HG02798 (cell line): Measurements from ENCODE around the gene COL7A1.
A peak's percentile ranks its signal among the peaks of the same experiment; 100 is the strongest.
"Not testable (repeated sequence)": the region's sequence is repeated elsewhere in the genome, so short reads cannot be mapped to it uniquely, and the experiment has no call there.

Source experiments
- ATAC-seq: cut with Tn5 transposase; IDR thresholded peaks from one replicate; pipeline ENCODE4 v1.9.1; 2021; ENCODE audit warnings: mild to moderate bottlenecking; ENCODE audit not compliant: unreplicated experiment, poor library complexity

The COL7A1 gene

DNA sequence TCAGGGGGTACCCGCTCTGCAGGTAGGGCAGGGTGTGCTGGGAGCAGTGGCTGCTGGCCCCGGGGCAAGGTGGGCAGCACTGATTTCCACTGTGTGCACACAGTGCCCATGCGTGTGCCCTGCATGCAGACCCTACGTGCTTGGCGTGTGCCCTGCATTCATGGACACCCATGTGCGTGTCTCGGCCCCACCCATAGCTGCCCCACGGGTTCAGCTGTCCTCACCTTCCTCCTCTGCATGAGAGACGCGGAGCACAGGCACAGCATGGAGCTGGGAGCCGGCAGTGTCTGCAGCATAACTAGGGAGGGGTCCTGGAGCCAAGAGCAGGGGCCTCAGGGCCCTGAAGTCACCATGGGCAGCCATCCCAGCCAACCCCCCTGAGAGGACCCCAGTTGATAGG lies 29.9 kb downstream of the COL7A1 start:
- ATAC-seq = no peak

DNA sequence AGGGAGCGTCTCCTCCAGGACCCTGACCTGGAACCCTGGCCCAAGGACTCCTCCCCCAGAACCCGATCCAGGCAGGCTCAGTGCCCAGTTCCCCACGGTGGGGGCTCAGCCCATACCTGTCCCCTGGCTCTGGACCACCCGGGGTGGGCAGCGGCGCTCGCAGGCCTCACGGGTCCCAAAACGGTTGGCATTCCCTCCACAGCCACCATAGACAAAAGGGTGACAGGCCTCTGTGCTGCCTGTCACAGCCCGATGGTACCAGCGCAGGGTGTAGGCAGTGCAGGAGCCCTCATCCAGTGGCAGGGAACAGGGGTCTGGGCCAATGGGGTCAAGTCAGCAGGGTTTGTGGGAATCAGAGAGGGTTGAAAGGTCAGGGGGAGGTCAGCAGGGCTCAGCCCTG lies 30.5 kb downstream of the COL7A1 start:
- ATAC-seq = no peak

- no peak for ATAC-seq
These were observed 31.1 kb downstream of the COL7A1 start for GRCh38 chr3:48564022-48564421.

DNA sequence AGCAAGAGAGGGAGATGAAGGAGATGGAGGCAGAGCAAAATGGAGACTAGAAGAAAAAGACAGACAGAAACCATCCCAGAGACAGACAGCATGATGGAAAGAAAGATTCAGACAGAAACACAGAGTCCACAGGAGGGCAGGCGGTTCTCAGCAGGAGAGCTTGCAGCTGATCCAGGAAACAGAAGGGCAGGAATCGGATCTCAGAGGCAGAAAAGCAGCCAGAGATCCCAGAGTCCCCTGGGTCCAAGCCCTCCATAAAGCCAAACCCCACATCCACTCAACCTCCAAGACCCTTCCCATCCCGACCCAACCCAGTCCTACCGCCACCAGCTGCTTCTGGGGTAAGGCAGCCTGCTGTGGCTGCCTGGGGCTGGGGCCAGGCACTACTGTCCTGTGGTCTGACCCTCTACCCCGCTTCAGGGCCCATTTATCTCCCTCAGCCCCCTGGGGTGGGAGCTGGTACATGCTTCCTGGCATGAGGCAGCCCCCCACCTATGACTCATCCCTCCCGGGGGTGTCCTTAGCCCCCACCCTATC lies 31.7 kb downstream of the COL7A1 start, which contains the start of gene UCN2:
UCN2 (minus strand) TSS at position 400 of the 537 bp plus-strand sequence. CDS start 657 bp downstream, outside the sequence.
- no peak for ATAC-seq

DNA sequence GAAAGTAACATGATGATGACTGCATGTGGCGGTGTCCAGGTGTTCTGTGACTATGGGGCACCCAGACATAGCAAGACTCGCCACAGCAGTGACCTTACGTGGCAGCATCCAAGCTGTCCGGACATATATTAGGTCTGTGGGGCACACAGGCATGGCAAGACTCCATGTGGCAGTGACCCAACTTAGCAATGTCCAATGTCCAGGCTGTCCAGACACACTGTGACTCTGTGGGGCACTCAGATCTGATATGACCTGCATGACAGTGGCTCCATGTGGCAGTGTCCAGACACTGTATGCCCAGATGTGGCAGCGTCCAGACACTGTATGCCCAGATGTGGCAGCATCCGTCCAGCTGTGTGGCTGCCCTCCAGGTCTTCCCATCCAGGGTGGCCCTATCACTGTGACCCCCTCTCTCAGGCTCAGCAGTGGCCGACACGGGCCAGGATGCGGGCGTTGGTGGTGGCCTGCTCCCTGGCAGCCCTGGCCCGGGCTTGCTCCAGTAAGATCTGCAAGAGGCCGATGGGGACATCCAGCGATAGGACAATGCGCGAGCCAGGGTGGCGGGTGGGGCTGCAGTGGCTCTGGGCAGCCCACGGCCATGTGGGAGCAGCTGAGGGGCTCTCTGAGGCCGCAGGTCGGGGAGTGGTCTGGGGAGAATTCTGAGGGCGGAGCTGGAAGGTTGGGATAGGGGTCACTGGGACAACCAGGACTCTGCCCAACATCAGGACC lies 32.6 kb downstream of the COL7A1 start:
- no peak for ATAC-seq

GRCh38 chr3:48561045-48561736 lies 33.9 kb downstream of the COL7A1 start:
- no peak for ATAC-seq

- ATAC-seq = no peak
These were observed 34.5 kb downstream of the COL7A1 start for GRCh38 chr3:48560648-48561018.

- ATAC-seq = no peak
These were observed 36.5 kb downstream of the COL7A1 start for GRCh38 chr3:48558493-48559134.

DNA sequence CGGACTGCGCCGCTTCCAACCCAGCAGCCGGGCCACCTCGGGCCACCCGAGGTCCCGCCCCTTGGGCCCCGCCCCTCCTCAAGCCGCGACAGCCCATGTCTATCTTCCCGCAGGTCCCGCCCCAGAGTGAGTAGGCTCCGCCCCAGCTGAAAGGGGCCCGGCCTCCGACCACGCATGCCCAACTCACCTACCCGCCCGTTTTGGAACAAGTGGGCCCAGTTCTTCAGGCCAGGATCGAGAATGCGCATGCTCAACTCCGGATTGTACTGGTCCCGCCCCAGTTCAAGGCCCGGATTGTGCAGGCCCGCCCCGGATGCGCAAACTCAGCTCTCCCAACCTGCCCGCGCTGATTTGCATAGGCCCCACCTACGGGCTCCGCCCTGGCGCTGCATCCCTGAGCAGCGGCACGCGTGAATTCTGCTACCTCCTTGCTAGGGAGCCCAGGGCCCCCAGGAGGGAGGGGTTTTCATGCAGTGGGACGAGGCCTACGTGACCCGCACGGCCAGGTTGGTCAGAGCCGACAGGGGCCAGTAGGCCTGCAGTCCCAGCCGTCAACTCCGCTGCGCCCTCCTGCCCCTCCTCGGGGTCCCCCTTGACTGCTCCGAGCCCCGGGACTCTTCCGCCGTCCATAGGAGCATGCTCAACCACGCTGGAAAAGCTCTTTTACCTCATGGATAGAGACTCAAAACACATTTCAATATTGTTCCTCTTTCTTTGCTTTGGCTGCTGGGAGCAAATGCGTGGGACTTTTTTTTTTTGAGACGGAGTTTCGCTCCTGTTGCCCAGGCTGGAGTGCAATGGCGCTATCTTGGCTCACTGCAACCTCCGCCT lies 38.1 kb downstream of the COL7A1 start, which contains the start of gene PFKFB4:
PFKFB4 (minus strand) TSS at position 8 of the 831 bp plus-strand sequence. CDS start 26 bp downstream, outside the sequence.
- peak; percentile 89 for ATAC-seq

- no peak for ATAC-seq
These were observed 39.0 kb downstream of the COL7A1 start for GRCh38 chr3:48555949-48556795.

- no peak for ATAC-seq
These were observed 39.7 kb downstream of the COL7A1 start for GRCh38 chr3:48555231-48555948.

DNA sequence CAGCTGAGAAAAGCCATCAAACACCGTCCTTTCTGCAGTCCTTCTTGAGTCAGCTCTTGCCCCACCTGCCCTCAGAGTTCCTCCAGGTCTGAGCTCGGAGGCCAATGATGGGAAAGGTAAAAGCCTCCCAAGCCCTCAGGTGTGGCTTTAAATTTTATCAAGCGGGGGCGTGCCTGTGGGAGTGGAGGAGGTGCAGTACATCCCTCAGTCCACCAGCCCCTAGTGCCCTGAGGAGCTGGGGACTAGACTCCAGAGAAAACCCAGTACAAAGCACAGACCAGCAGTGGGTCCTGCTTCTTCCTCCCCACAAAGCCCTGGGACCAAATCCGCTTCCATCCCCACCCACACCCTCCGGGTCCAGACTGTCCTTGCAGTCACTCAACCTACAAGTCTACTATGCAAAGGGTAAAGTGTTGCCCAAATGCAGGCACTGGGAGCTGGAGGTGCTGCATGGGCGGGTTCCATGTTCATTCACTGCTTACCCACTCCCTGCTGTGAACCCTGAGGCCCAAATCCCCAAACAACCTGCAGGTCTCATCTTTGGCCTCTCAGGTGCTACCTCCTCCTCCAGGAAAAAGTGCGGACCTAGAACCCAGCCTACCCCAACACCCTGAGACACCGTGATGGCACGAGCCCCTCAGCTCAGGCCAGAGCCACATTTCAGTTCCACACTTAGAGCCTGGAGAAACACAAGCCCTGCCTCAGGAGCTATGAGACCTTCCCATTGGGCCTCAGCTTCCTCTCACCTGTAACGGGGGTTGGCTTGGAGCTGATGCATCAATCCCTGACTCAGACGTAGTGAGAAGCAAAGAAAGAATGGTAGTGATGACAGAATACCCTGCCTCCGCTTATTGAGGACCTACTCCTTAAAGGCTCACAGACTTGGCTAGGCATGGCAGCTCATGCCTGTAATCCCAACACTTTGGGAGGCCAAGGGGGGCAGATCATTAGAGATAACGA lies 41.0 kb downstream of the COL7A1 start:
- ATAC-seq = no peak

DNA sequence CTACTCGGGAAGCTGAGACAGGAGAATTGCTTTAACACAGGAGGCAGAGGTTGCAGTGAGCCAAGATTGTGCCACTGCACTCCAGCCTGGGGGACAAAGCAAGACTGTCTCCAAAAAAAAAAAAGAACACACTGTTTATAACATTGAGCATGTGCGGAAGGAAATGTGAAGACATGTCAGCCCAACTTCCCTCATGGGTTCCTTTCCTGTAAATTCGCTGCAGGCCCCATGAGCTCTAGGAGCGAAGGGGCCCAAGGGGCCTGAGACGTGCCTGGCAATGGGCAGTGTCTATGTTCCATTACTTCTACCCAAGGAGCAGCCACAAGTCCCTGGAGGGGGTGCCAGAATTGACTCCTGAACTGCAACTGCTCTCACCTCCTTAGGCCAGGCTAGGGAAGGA lies 41.8 kb downstream of the COL7A1 start:
- no peak for ATAC-seq

GRCh38 chr3:48552111-48552951 lies 42.8 kb downstream of the COL7A1 start:
- no peak for ATAC-seq

DNA sequence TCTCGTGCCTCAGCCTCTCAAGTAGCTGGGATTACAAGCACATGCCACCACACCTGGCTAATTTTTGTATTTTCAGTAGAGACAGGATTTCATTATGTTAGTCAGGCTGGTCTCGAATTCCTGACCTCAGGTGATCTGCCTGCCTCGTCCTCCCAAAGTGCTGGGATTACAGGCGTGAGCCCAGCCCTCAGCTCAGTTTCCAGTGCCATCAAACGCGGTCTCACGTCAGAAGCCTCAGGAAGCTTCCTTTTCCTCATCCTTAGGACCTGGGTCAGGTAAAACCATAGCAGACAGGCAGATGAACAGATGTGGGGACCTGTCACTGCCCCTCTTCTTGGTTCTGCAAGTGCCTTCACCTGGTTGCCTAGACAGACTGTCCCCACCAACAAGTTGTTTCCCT lies 43.5 kb downstream of the COL7A1 start:
- ATAC-seq = not testable (repeated sequence)
